Dermis blood vessel endothelial cell (primary cell): ENCODE data around the gene TFF1. TPM values are rescaled to one million over a fixed set of nuclear protein-coding genes. Genes with fewer than 3 reads are reported as not detected.
"Not testable (repeated sequence)": the region's sequence is repeated elsewhere in the genome, so short reads cannot be mapped to it uniquely, and the experiment has no call there.

ENCODE experiments used
- DNase-seq: peaks from one replicate; pipeline ENCODE4 v3.0.0; 2010
- total RNA-seq: library from RNA; depleted of rRNA; stranded (reverse); fragments of >200 nt; gene quantifications from 2 replicates; pipeline ENCODE4 v1.2.3, GENCODE V29; 2014

TFF1 gene
- total RNA-seq = not detected in 2 replicates

- DNase-seq = peak; percentile 40
Measured at GRCh38 chr21:42366292-42367010, at the start of gene TFF1. Gene TFF1, minus strand, starts transcription at chr21:42366535. Its CDS starts 40 bp downstream, at chr21:42366495.

GRCh38 chr21:42414928-42415769, 48.8 kb upstream of the TFF1 start:
- peak; percentile 74 for DNase-seq

GRCh38 chr21:42414553-42414927, 48.2 kb upstream of the TFF1 start:
- DNase-seq = no peak

GRCh38 chr21:42414066-42414465, 47.7 kb upstream of the TFF1 start:
- DNase-seq = no peak

GRCh38 chr21:42413500-42413899, 47.2 kb upstream of the TFF1 start:
- no peak for DNase-seq

- no peak for DNase-seq
Measured at GRCh38 chr21:42413093-42413492, 46.8 kb upstream of the TFF1 start.

- DNase-seq = no peak
Measured at GRCh38 chr21:42412636-42412933, 46.2 kb upstream of the TFF1 start.

- DNase-seq = no peak
Measured at GRCh38 chr21:42411891-42412635, 45.7 kb upstream of the TFF1 start.

- no peak for DNase-seq
Measured at GRCh38 chr21:42411197-42411869, 45.0 kb upstream of the TFF1 start.

- no peak for DNase-seq
Measured at GRCh38 chr21:42409366-42409765, 43.0 kb upstream of the TFF1 start.

- DNase-seq = not testable (repeated sequence)
Measured at GRCh38 chr21:42408718-42409117, 42.4 kb upstream of the TFF1 start.

- no peak for DNase-seq
Measured at GRCh38 chr21:42407476-42407875, 41.1 kb upstream of the TFF1 start.

- no peak for DNase-seq
Measured at GRCh38 chr21:42406866-42407265, 40.5 kb upstream of the TFF1 start.

GRCh38 chr21:42406201-42406621, 39.9 kb upstream of the TFF1 start:
- no peak for DNase-seq

- DNase-seq = no peak
Measured at GRCh38 chr21:42405064-42406013, 39.0 kb upstream of the TFF1 start.

- DNase-seq = no peak
Measured at GRCh38 chr21:42404539-42404938, 38.2 kb upstream of the TFF1 start.

GRCh38 chr21:42403611-42404231, 37.4 kb upstream of the TFF1 start, which contains the start of gene UBASH3A:
Gene UBASH3A, plus strand, starts transcription at chr21:42403902. Its CDS starts 44 bp downstream, at chr21:42403946.
- no peak for DNase-seq

GRCh38 chr21:42401820-42402251, 35.5 kb upstream of the TFF1 start:
- DNase-seq = no peak

- no peak for DNase-seq
Measured at GRCh38 chr21:42401154-42401553, 34.8 kb upstream of the TFF1 start.

- DNase-seq = no peak
Measured at GRCh38 chr21:42400525-42400924, 34.2 kb upstream of the TFF1 start.

- DNase-seq = no peak
Measured at GRCh38 chr21:42398436-42399028, 32.2 kb upstream of the TFF1 start.
